Pancreas (tissue), 10 donors: ENCODE data around the gene METTL3. TPM values are rescaled to one million over a fixed set of nuclear protein-coding genes. Genes with fewer than 3 reads are reported as not detected.

Source experiments
- ATAC-seq, 4 donors: fragments of 200-7000 bp; cut with Tn5 transposase; one replicate each; pipeline versions ENCODE4 v1.8.0 to v1.9.1; 2020; ENCODE audit warnings: mild to moderate bottlenecking in 4 of 4, moderate library complexity in 4 of 4
- DNase-seq, 6 donors: peaks; one replicate each; pipeline ENCODE4 v3.0.0-alpha.2; 2020
- FAIRE-seq: peaks from 2 replicates; lab custom pipeline; 2012; peaks lifted over from hg19 to GRCh38; lab: Jason Lieb, UNC
- H3K27ac ChIP-seq, 4 donors: fragments of 200-600 bp; sonication (generic); 1 replicate in 3 of 4; 2 replicates in 1 of 4; pipeline versions ENCODE4 v1.5.0 to v1.8.0; 2020
- H3K27me3 ChIP-seq, 4 donors: fragments of 200-600 bp; one replicate each; pipeline ENCODE4 v1.8.0; 2021
- H3K36me3 ChIP-seq, 3 donors: fragments of 200-600 bp; sonication (generic) in 1 of 3; one replicate each; pipeline versions ENCODE4 v1.5.0 to v1.8.0; 2020 to 2021
- H3K4me1 ChIP-seq, 3 donors: fragments of 200-600 bp; one replicate each; pipeline ENCODE4 v1.8.0; 2021
- H3K4me3 ChIP-seq, 4 donors: fragments of 200-600 bp; sonication (generic) in 2 of 4; one replicate each; pipeline versions ENCODE4 v1.5.0 to v1.8.0; 2020 to 2021
- H3K9me3 ChIP-seq, 4 donors: fragments of 200-600 bp; one replicate each; pipeline ENCODE4 v1.8.0; 2021
- WGBS, 2 donors: extraction: QIAGEN DNeasy Blood & Tissue Kit; methylation state at CpG; one replicate each; pipeline ENCODE4 v1.1.7; 2013; 5-methylcytosine and 5-hydroxymethylcytosine counted together
- intact Hi-C, 3 donors: fragments of 100-400 bp; cut with DNase I; formaldehyde crosslinking; loops; one replicate each; pipeline versions ENCODE4 v1.11.1 to v1.14.2; 2022
- polyA plus RNA-seq, 2 donors: library from polyadenylated mRNA; stranded (reverse); fragments of 200-250 nt; gene quantifications; one replicate each; pipeline ENCODE4 v1.2.3, GENCODE V29; 2013
- total RNA-seq, 6 donors: library from RNA; stranded (reverse); fragmentation: NEBNext Ultra II Directional in 4 of 6; extraction: Animal tissue kit (Norgen Biotek cat#: 25700) in 4 of 6; gene quantifications; one replicate each; pipeline versions ENCODE4 v1.2.1 to v1.2.4, GENCODE V29; 2021 to 2023
- TF ChIP-seq, protein P1 (sequence below), 4 donors: fragments of 200-600 bp; sonication (generic) in 3 of 4; IDR thresholded peaks; one replicate each; pipeline versions ENCODE4 v1.5.0 to v1.8.0; 2021; ENCODE audit warnings: antibody characterized with exemption in 4 of 4
- donor health status: healthy with polysubstance abuse.
- donor health status: DM: no; HTN: no; CAD: no; lungs with moderate emphysema.
- donor health status: DM: no; HTN: no; CAD: no.
- donor health status: control.
- donor health status: control.
- donor health status: Bipolar disorder and iron deficiency.
- donor health status: DM: yes; HTN: yes; CAD: no.
- donor health status: DM: no; HTN: no; CAD: no.
- donor health status: DM: no; HTN: no; CAD: no.
- donor health status: DM: yes; HTN: yes; CAD: no.

The METTL3 gene
- total and polyA plus RNA-seq, 8 donors = 14.2 to 45.8 (median 21.7) TPM

DNA sequence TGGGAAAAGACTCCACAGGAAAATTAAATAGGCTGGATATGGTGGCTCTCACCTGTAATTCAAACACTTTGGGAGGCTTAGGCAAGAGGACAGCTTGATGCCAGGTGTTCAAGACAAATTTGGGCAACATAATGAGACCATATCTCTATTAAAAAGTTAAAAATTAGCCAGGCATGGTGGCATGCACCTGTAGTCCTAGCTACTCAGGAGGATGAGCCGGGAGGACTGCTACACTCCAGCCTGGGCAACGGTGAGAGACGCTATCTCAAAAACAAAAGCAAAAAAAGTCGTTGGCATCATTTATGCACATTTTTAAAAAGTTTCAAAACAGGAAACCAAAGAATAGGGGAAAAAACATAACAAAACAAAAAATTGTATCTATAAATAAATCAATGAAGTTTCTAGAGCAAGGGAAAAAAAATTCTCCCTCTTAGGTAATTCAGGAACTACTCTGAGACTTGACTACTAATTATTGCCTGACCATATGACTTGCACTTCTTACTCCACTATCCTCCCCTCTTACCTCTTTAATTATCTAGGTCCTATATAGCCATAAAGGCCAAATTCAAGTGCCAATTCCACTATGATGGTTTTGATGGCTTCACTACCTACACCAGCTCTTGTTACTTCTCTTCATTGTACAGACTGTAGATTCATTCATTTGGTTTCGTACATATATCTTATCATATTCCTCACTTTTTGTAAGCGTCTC is 1.6 kb downstream of the METTL3 start:
- H3K4me3 ChIP-seq = peak overlapping the region in 2 of 4 donors; percentile 58 to 73
- intact Hi-C loops = no loop called here

DNA sequence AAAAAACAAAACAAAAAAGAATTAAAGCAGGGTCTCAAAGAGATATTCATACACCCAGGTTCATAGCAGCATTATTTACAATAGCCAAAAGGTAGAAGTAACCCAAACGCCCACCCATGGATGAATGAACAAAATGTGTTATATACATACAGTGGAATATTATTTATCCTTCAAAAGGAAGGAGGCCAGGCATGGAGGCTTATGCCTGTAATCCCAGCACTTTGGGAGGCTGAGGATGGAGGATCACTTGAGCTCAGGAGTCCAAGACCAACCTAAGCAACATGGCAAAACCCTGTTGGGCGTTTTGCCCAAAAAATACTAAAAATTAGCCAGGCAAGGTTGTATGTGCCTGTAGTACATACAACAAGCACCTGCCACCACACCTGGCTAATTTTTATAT is 4.6 kb downstream of the METTL3 start:
- peaks cover 6 to 14% (median 8%) of the 10 kb centered on the region in 3 donors for H3K4me1 ChIP-seq
- FAIRE-seq = no peak
- WGBS, 2 donors = 78 to 91% methylated on average over 2 of the region's 2 CpGs
- ATAC-seq = no peak
- peaks cover 0 to 11% (median 1%) of the 10 kb centered on the region in 3 donors for H3K36me3 ChIP-seq
- TF ChIP-seq, protein P1, sequence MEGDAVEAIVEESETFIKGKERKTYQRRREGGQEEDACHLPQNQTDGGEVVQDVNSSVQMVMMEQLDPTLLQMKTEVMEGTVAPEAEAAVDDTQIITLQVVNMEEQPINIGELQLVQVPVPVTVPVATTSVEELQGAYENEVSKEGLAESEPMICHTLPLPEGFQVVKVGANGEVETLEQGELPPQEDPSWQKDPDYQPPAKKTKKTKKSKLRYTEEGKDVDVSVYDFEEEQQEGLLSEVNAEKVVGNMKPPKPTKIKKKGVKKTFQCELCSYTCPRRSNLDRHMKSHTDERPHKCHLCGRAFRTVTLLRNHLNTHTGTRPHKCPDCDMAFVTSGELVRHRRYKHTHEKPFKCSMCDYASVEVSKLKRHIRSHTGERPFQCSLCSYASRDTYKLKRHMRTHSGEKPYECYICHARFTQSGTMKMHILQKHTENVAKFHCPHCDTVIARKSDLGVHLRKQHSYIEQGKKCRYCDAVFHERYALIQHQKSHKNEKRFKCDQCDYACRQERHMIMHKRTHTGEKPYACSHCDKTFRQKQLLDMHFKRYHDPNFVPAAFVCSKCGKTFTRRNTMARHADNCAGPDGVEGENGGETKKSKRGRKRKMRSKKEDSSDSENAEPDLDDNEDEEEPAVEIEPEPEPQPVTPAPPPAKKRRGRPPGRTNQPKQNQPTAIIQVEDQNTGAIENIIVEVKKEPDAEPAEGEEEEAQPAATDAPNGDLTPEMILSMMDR (IDR thresholded peaks at IDR 0.05) = no peak
- intact Hi-C loops = no loop called here
- no peak overlapping the region for H3K4me3 ChIP-seq
- no peak overlapping the region for H3K27ac ChIP-seq
- H3K27me3 ChIP-seq = no peaks in the 10 kb centered on the region
- H3K9me3 ChIP-seq = no peaks in the 10 kb centered on the region
- DNase-seq = no peak

More for the DNA sequence above, 1.6 kb downstream of the METTL3 start:
- no peak for DNase-seq
- Histone ChIP-seq H3K9me3 (no peaks in the 10 kb centered on the region), H3K36me3 (no peaks in the 10 kb centered on the region), H3K27me3 (no peaks in the 10 kb centered on the region), H3K27ac (no peak overlapping the region), H3K4me1 (peaks cover 6 to 14% (median 8%) of the 10 kb centered on the region in 3 donors)
- 75 to 79% methylated on average over 6 of the region's 6 CpGs for WGBS, 2 donors
- no peak for ATAC-seq
- no peak for FAIRE-seq
- TF ChIP-seq, protein P1 (IDR thresholded peaks at IDR 0.05) = no peak

DNA sequence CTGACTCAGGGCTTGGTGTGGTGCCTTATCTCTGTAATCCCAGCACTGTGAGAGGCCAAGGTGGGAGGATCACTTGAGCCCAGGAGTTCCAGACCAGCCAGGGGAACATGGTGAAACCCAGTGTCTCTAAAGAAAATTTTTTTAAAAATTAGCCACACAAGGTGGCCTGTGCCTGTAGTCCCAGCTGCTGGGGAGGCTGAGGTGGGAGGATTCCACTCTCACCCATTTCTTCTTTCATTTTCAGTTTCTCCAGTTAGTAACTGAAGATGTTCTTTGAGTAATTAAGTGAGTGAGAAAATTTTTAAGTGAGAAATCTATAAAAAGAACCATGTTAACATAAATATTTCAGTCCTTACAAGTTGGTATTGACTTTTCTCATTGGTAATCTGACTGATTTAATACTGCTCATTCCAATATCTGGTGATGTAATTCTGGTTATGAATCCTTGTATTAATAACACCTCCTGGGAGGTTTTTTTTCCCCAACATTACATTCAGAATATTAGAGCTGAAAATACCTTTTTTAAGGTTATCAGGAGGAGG is 6.1 kb downstream of the METTL3 start:
- FAIRE-seq (no peak), DNase-seq (no peak), ATAC-seq (no peak)
- peaks cover 6 to 11% (median 6%) of the 10 kb centered on the region in 3 donors for H3K4me1 ChIP-seq
- TF ChIP-seq, protein P1 (IDR thresholded peaks at IDR 0.05) = no peak
- intact Hi-C loops = no loop called here
- no peaks in the 10 kb centered on the region for H3K27me3 ChIP-seq
- H3K9me3 ChIP-seq = no peaks in the 10 kb centered on the region
- no peak overlapping the region for H3K4me3 ChIP-seq
- peaks cover 0 to 20% (median 3%) of the 10 kb centered on the region in 3 donors for H3K36me3 ChIP-seq
- no peak overlapping the region for H3K27ac ChIP-seq

DNA sequence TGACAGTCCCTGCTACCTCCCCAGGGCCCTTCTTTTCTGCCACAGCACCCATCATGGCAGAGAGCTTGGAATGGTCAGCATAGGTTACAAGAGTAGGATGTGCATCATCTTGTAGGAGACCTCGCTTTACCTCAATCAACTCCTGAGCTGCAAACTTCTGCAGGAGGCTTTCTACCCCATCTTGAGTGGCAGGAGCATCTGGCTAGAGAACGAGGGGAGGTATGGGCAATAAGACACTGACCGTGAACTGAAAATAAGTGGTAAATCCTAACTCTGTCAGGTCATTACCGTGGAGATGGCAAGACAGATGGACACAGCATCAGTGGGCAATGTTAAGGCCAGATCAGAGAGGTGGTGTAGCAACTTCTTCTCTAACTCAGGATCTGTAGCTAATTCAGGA is 7.8 kb downstream of the METTL3 start:
- FAIRE-seq (no peak), ATAC-seq (no peak), DNase-seq (no peak)
- no peaks in the 10 kb centered on the region for H3K27me3 ChIP-seq
- no peak overlapping the region for H3K4me3 ChIP-seq
- H3K9me3 ChIP-seq = no peaks in the 10 kb centered on the region
- no peak overlapping the region for H3K27ac ChIP-seq
- WGBS, 2 donors = 84 to 95% methylated on average over 4 of the region's 4 CpGs
- H3K36me3 ChIP-seq = peaks cover 0 to 35% (median 9%) of the 10 kb centered on the region in 3 donors
- TF ChIP-seq, protein P1 (IDR thresholded peaks at IDR 0.05) = no peak
- intact Hi-C loops = no loop called here
- H3K4me1 ChIP-seq = no peaks in the 10 kb centered on the region

DNA sequence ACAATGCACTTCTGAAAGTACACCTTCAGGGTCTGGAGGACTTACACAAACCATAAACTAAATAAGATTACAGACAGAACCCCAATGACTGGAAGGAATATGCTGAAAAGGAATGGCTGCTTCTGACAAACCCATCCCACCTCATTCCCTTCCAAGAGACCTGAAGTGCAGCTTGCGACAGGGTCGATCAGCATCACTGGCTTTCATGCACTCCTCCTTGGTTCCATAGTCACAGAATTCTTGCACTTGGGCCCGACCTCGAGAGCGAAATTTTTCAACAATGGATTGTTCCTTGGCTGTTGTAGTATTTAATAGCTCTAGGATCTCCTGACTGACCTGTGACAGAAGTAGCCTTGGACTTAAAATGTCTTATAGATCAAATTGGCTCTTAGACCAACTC is 9.6 kb downstream of the METTL3 start:
- intact Hi-C loops = no loop called here
- Histone ChIP-seq H3K9me3 (no peaks in the 10 kb centered on the region), H3K27me3 (no peaks in the 10 kb centered on the region), H3K36me3 (peaks cover 0 to 49% (median 9%) of the 10 kb centered on the region in 3 donors), H3K4me1 (no peaks in the 10 kb centered on the region), H3K27ac (no peak overlapping the region), H3K4me3 (no peak overlapping the region)
- DNase-seq (no peak), FAIRE-seq (no peak), ATAC-seq (no peak)
- TF ChIP-seq, protein P1 (IDR thresholded peaks at IDR 0.05) = no peak
- WGBS, 2 donors = 88 to 95% methylated on average over 5 of the region's 5 CpGs
